PC-9 (cell line): ENCODE measurements around the gene ZBTB34. TPM values are rescaled to one million over a fixed set of nuclear protein-coding genes. Genes with fewer than 3 reads are reported as not detected.

Source experiments
- BruUV-seq: library from RNA; stranded (reverse); fragments of 400-500 nt; replicated peaks from 2 replicates; lab custom pipeline; 2021; lab: Mats Ljungman, UMichigan
- CTCF ChIA-PET: fragments of 300-600 bp; sonication (Branson Sonifier 250); formaldehyde crosslinking; loops from one replicate; lab custom pipeline; 2022; ENCODE audit warnings: antibody characterized with exemption; lab: Charles Lee
- POLR2A ChIA-PET: fragments of 300-600 bp; sonication (Branson Sonifier 250); formaldehyde crosslinking; loops from one replicate; lab custom pipeline; 2022; ENCODE audit warnings: antibody characterized with exemption; ENCODE audit not compliant: unreplicated experiment; lab: Charles Lee
- DNase-seq, 2 experiments: peaks; one replicate each; pipeline versions ENCODE4 v3.0.0 to v3.0.0-alpha.2; 2015 to 2022; ENCODE audit warnings: mixed read lengths in 1 of 2
- H2AFZ ChIP-seq: fragments of 200-600 bp; sonication (generic); 2 replicates; pipeline ENCODE4 v1.8.1; 2017; ENCODE audit warnings: antibody characterized with exemption
- H3F3A ChIP-seq: fragments of 200-600 bp; sonication (generic); 2 replicates; pipeline ENCODE4 v1.8.1; 2017; ENCODE audit warnings: antibody characterized with exemption, mild to moderate bottlenecking, low read depth; ENCODE audit not compliant: insufficient read depth
- H3K27ac ChIP-seq: fragments of 200-600 bp; sonication (generic); 2 replicates; pipeline ENCODE4 v1.6.1; 2016; ENCODE audit warnings: mixed run types
- H3K27me3 ChIP-seq: fragments of 200-600 bp; sonication (generic); 2 replicates; pipeline ENCODE4 v1.6.1; 2016; ENCODE audit warnings: low read depth, mixed run types; ENCODE audit not compliant: insufficient read depth
- H3K36me3 ChIP-seq: fragments of 200-600 bp; sonication (generic); 2 replicates; pipeline ENCODE4 v1.6.1; 2016; ENCODE audit warnings: low read depth, mixed run types
- H3K4me1 ChIP-seq: fragments of 200-600 bp; sonication (generic); replicated peaks from 2 replicates; pipeline ENCODE4 v1.6.1; 2016; ENCODE audit warnings: mixed run types; ENCODE audit not compliant: insufficient read depth
- H3K4me2 ChIP-seq: fragments of 200-600 bp; sonication (generic); 2 replicates; pipeline ENCODE4 v1.6.1; 2017; ENCODE audit warnings: mixed run types
- H3K4me3 ChIP-seq: fragments of 200-600 bp; sonication (generic); 2 replicates; pipeline ENCODE4 v1.6.1; 2016; ENCODE audit warnings: mixed run types
- H3K79me2 ChIP-seq: fragments of 200-600 bp; sonication (generic); 2 replicates; pipeline ENCODE4 v1.6.1; 2017; ENCODE audit warnings: low read depth, mixed run types
- H3K9me2 ChIP-seq: fragments of 200-600 bp; sonication (generic); 2 replicates; pipeline ENCODE4 v1.8.1; 2017; ENCODE audit warnings: mild to moderate bottlenecking; ENCODE audit not compliant: insufficient read depth
- H3K9me3 ChIP-seq: fragments of 200-600 bp; sonication (generic); 2 replicates; pipeline ENCODE4 v1.8.1; 2016; ENCODE audit warnings: low read depth; ENCODE audit not compliant: insufficient read depth
- H4K20me1 ChIP-seq: fragments of 200-600 bp; sonication (generic); 2 replicates; pipeline ENCODE4 v1.8.1; 2017; ENCODE audit not compliant: insufficient read depth
- CTCF ChIP-seq: fragments of 200-600 bp; sonication (generic); conservative IDR thresholded peaks from 2 replicates; pipeline ENCODE4 v1.6.1; 2017; ENCODE audit warnings: mixed run types, antibody characterized with exemption, mild to moderate bottlenecking, moderate library complexity
- EZH2 ChIP-seq: fragments of 200-600 bp; sonication (generic); IDR thresholded peaks from 2 replicates; pipeline ENCODE4 v1.8.0; 2017; ENCODE audit warnings: antibody characterized with exemption, low read depth
- intact Hi-C: fragments of 100-400 bp; cut with micrococcal nuclease; formaldehyde crosslinking; loops from one replicate; pipeline ENCODE4 v1.10.0; 2022; ENCODE audit not compliant: unreplicated experiment
- total RNA-seq: library from RNA; stranded (reverse); gene quantifications from 2 replicates; pipeline ENCODE4 v1.2.3, GENCODE V29; 2021

ZBTB34 gene
- total RNA-seq, 1 experiment from 2014 or later, result 9.0 TPM

- Histone ChIP-seq H3K79me2 (no peaks in the 10 kb centered on the region), H3F3A (no peaks in the 10 kb centered on the region), H3K4me2 (no peak overlapping the region), H3K4me1 (no peaks in the 10 kb centered on the region), H3K9me2 (no peaks in the 10 kb centered on the region), H3K9me3 (no peaks in the 10 kb centered on the region), H3K36me3 (no peaks in the 10 kb centered on the region), H2AFZ (no peak overlapping the region), H3K4me3 (no peak overlapping the region), H4K20me1 (no peaks in the 10 kb centered on the region; the same call in 1 of the 2 replicates), H3K27ac (no peak overlapping the region), H3K27me3 (no peaks in the 10 kb centered on the region)
- no peak for DNase-seq
- BruUV-seq, result no TSS peak
- POLR2A ChIA-PET, result no interaction called here
- CTCF ChIA-PET, result no interaction called here
- TF ChIP-seq CTCF (no peak), EZH2 (no peak)
- intact Hi-C loops, result no loop called here
These were observed 13.4 kb upstream of the ZBTB34 start for GRCh38 chr9:126847051-126847450.

GRCh38 chr9:126849591-126850225, 10.7 kb upstream of the ZBTB34 start:
- Histone ChIP-seq H3K27me3 (no peaks in the 10 kb centered on the region), H3K9me3 (no peaks in the 10 kb centered on the region), H3K4me1 (no peaks in the 10 kb centered on the region), H3K4me3 (no peak overlapping the region), H3K36me3 (no peaks in the 10 kb centered on the region), H4K20me1 (no peaks in the 10 kb centered on the region), H3K79me2 (no peaks in the 10 kb centered on the region), H3K27ac (no peak overlapping the region), H3F3A (no peaks in the 10 kb centered on the region), H3K4me2 (no peak overlapping the region), H2AFZ (no peak overlapping the region), H3K9me2 (no peaks in the 10 kb centered on the region)
- POLR2A ChIA-PET, result interaction anchor here (0.7 kb wide), 1 partner anchor 171 kb away, joined by 5 read pairs; no protein-coding TSS in a partner anchor
- CTCF ChIA-PET, result interaction anchor here (0.5 to 0.9 kb wide), 3 partner anchors 10 to 45 kb away, joined by 3 to 8 read pairs (median 6); partner anchors contain the start of gene ZBTB43
- BruUV-seq, result no TSS peak
- no peak for TF ChIP-seq EZH2
- TF ChIP-seq CTCF, result no peak
- no peak for DNase-seq
- intact Hi-C loops, result no loop called here

- no peak overlapping the region for H3K27ac ChIP-seq
- POLR2A ChIA-PET, result no interaction called here
- H3K4me2 ChIP-seq, result no peak overlapping the region
- H2AFZ ChIP-seq, result no peak overlapping the region
- no peaks in the 10 kb centered on the region for H3K4me1 ChIP-seq
- no peak for TF ChIP-seq EZH2
- no peak for TF ChIP-seq CTCF
- H3K36me3 ChIP-seq, result no peaks in the 10 kb centered on the region
- no peaks in the 10 kb centered on the region for H3K9me3 ChIP-seq
- no peaks in the 10 kb centered on the region for H4K20me1 ChIP-seq
- no peaks in the 10 kb centered on the region for H3K79me2 ChIP-seq
- BruUV-seq, result no TSS peak
- intact Hi-C loops, result no loop called here
- no peak overlapping the region for H3K4me3 ChIP-seq
- CTCF ChIA-PET, result no interaction called here
- no peaks in the 10 kb centered on the region for H3K27me3 ChIP-seq
- H3K9me2 ChIP-seq, result no peaks in the 10 kb centered on the region
- no peaks in the 10 kb centered on the region for H3F3A ChIP-seq
- DNase-seq, result no peak
These were observed 9.1 kb upstream of the ZBTB34 start for GRCh38 chr9:126851286-126851880.
